Gastrocnemius medialis (tissue), 4 donors: Measurements from ENCODE around the gene RAB3A.

Experiments used
- POLR2A ChIP-seq, 2 donors: fragments of 450-650 bp; IDR thresholded peaks; one replicate each; pipeline ENCODE4 v1.6.1; 2017; ENCODE audit warnings: antibody characterized with exemption in 2 of 2, mild to moderate bottlenecking in 2 of 2, moderate library complexity in 2 of 2
- TF ChIP-seq, protein P1 (sequence below), 5 experiments: fragments of 450-650 bp in 3 of 5; fragments of 200-600 bp in 2 of 5; sonication (generic) in 2 of 5; IDR thresholded peaks in 4 of 5; conservative IDR thresholded peaks in 1 of 5; 1 replicate in 4 of 5; 2 replicates in 1 of 5; pipeline ENCODE4 v1.5.1; 2016 to 2019; ENCODE audit warnings: antibody characterized with exemption in 5 of 5, mild to moderate bottlenecking in 3 of 5, moderate library complexity in 3 of 5

DNA sequence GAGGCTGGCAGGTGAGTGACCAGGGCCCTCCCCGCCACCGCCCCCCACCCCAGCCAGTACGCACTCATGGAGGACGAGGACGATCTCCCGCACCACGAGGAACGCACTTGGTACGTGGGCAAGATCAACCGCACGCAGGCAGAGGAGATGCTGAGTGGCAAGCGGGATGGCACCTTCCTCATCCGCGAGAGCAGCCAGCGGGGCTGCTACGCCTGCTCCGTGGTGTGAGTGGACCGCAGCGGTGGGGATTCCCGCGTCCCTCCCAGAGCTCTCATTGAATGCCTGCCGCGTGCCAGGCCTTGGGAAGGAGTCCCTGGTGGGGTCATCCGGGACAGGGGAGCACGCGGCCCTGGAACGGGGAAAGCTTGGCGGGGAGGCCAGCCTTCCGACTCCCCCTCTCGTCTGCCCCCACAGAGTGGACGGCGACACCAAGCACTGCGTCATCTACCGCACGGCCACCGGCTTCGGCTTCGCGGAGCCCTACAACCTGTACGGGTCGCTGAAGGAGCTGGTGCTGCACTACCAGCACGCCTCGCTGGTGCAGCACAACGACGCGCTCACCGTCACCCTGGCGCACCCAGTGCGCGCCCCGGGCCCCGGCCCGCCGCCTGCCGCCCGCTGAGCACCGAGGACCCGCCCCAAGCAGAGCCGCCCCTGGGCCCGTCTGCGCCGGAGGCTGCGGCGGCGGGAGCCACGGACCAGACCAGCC is 35.0 kb downstream of the RAB3A start:
- TF ChIP-seq, protein P1, sequence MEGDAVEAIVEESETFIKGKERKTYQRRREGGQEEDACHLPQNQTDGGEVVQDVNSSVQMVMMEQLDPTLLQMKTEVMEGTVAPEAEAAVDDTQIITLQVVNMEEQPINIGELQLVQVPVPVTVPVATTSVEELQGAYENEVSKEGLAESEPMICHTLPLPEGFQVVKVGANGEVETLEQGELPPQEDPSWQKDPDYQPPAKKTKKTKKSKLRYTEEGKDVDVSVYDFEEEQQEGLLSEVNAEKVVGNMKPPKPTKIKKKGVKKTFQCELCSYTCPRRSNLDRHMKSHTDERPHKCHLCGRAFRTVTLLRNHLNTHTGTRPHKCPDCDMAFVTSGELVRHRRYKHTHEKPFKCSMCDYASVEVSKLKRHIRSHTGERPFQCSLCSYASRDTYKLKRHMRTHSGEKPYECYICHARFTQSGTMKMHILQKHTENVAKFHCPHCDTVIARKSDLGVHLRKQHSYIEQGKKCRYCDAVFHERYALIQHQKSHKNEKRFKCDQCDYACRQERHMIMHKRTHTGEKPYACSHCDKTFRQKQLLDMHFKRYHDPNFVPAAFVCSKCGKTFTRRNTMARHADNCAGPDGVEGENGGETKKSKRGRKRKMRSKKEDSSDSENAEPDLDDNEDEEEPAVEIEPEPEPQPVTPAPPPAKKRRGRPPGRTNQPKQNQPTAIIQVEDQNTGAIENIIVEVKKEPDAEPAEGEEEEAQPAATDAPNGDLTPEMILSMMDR (IDR thresholded peaks at IDR 0.05 in 4 of 5, conservative IDR thresholded peaks at IDR 0.05 in 1 of 5) = no peak
- no peak for TF ChIP-seq POLR2A (IDR thresholded peaks at IDR 0.05)
